Measurements from ENCODE around the gene TADA2A. TPM values are rescaled to one million over a fixed set of nuclear protein-coding genes. Genes with fewer than 3 reads are reported as not detected.

The TADA2A gene
- total and polyA plus RNA-seq, 2 of the 8 experiments (the other 6 are each of a cell fraction or from before 2014, with no cell fraction given): 8.4 to 18.5 TPM

DNA sequence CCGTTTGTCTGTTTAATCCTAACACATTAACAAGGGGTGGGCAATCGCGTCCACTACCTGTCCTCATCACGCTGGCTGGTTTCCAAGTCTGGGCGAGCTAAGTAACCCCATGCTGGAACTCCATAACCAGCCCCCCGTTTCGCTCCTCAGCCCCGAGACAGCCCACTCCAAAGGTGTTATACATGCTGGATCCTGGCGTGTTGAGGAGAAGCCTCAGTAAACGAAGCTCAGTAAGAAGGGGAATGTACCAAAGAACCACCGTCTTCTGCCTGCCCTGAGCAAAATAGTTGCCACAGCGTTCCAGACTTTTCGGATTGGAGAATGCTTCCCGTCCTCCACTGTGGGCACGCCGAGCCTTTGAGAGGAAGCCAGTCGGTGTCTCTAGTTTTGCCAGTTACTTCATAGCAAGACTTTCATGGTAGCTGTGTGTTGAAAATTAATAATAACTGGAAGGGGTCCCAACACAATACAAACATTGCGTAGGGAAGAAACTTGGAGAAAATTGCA lies 47.0 kb upstream of the TADA2A start (continued):
- TF ChIP-seq KDM4A (IDR thresholded peaks at IDR 0.05; ENCODE audit: low read depth, low read length, severe bottlenecking): no peak
- TF ChIP-seq POLR2A (IDR thresholded peaks at IDR 0.05; ENCODE audit: control extremely low read depth in 1 of 2, low read depth in 2 of 2, low read length in 2 of 2): peak in 1 of 2 experiments; percentile 1; a peak in 1 of 3 replicates
- TF ChIP-seq RBBP5 (IDR thresholded peaks at IDR 0.05; ENCODE audit: borderline replicate concordance, low read depth, low read length): no peak
- no peak for TF ChIP-seq CEBPB (IDR thresholded peaks at IDR 0.05; ENCODE audit: low read depth, low read length)
- no peak for TF ChIP-seq BACH1 (IDR thresholded peaks at IDR 0.05; ENCODE audit: low read length)
- TF ChIP-seq RAD21 (IDR thresholded peaks at IDR 0.05 in 1 of 2, conservative IDR thresholded peaks at IDR 0.05 in 1 of 2; ENCODE audit: low read depth in 2 of 2, low read length in 2 of 2): no peak
- TF ChIP-seq, protein P1, sequence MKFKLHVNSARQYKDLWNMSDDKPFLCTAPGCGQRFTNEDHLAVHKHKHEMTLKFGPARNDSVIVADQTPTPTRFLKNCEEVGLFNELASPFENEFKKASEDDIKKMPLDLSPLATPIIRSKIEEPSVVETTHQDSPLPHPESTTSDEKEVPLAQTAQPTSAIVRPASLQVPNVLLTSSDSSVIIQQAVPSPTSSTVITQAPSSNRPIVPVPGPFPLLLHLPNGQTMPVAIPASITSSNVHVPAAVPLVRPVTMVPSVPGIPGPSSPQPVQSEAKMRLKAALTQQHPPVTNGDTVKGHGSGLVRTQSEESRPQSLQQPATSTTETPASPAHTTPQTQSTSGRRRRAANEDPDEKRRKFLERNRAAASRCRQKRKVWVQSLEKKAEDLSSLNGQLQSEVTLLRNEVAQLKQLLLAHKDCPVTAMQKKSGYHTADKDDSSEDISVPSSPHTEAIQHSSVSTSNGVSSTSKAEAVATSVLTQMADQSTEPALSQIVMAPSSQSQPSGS (IDR thresholded peaks at IDR 0.05; ENCODE audit: low read length): no peak
- TF ChIP-seq, protein P2, sequence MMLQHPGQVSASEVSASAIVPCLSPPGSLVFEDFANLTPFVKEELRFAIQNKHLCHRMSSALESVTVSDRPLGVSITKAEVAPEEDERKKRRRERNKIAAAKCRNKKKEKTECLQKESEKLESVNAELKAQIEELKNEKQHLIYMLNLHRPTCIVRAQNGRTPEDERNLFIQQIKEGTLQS (IDR thresholded peaks at IDR 0.05; ENCODE audit: insufficient read depth, low read depth, low read length): no peak
- no peak for TF ChIP-seq HDAC6 (IDR thresholded peaks at IDR 0.05; ENCODE audit: low read depth, low read length)
- no peak for TF ChIP-seq NANOG (IDR thresholded peaks at IDR 0.05; ENCODE audit: insufficient read depth, low read depth, low read length, poor library complexity, severe bottlenecking)
- TF ChIP-seq, protein P3, sequence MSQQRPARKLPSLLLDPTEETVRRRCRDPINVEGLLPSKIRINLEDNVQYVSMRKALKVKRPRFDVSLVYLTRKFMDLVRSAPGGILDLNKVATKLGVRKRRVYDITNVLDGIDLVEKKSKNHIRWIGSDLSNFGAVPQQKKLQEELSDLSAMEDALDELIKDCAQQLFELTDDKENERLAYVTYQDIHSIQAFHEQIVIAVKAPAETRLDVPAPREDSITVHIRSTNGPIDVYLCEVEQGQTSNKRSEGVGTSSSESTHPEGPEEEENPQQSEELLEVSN (IDR thresholded peaks at IDR 0.05): peak; percentile 75
- TF ChIP-seq, protein P4, sequence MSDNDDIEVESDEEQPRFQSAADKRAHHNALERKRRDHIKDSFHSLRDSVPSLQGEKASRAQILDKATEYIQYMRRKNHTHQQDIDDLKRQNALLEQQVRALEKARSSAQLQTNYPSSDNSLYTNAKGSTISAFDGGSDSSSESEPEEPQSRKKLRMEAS (IDR thresholded peaks at IDR 0.05): 0 out of 2 replicates have a peak, but pooled peaks have one; percentile 11
